Measurements from ENCODE around the gene ANKRD11.
"Not testable (repeated sequence)": the region's sequence is repeated elsewhere in the genome, so short reads cannot be mapped to it uniquely, and the experiment has no call there.

ANKRD11 gene

GRCh38 chr16:89466920-89467319, 23.4 kb downstream of the ANKRD11 start:
- peaks cover 82% of the 10 kb centered on the region for H3K79me2 ChIP-seq (ENCODE audit: low read length)
- TF ChIP-seq EZH2 (optimal IDR thresholded peaks at IDR 0.05; ENCODE audit: low read depth, low read length) (no peak), EZH2phosphoT487 (IDR thresholded peaks at IDR 0.05; ENCODE audit: low read length) (no peak)
- TF ChIP-seq, protein P1, sequence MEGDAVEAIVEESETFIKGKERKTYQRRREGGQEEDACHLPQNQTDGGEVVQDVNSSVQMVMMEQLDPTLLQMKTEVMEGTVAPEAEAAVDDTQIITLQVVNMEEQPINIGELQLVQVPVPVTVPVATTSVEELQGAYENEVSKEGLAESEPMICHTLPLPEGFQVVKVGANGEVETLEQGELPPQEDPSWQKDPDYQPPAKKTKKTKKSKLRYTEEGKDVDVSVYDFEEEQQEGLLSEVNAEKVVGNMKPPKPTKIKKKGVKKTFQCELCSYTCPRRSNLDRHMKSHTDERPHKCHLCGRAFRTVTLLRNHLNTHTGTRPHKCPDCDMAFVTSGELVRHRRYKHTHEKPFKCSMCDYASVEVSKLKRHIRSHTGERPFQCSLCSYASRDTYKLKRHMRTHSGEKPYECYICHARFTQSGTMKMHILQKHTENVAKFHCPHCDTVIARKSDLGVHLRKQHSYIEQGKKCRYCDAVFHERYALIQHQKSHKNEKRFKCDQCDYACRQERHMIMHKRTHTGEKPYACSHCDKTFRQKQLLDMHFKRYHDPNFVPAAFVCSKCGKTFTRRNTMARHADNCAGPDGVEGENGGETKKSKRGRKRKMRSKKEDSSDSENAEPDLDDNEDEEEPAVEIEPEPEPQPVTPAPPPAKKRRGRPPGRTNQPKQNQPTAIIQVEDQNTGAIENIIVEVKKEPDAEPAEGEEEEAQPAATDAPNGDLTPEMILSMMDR (IDR thresholded peaks at IDR 0.05; ENCODE audit: low read length), result no peak
- H3K9me3 ChIP-seq (replicated peaks; ENCODE audit: insufficient read depth, low read length), result no peaks in the 10 kb centered on the region
- H3K4me1 ChIP-seq (ENCODE audit: low read length), result no peaks in the 10 kb centered on the region
- no peak for DNase-seq
- no peaks in the 10 kb centered on the region for H3F3A ChIP-seq (ENCODE audit: insufficient read depth, low read length)
- H3K27me3 ChIP-seq (replicated peaks; ENCODE audit: insufficient read depth, low read length), result no peaks in the 10 kb centered on the region
- H4K20me1 ChIP-seq (ENCODE audit: insufficient read depth, low read length), result peaks cover 7% of the 10 kb centered on the region
- no peak overlapping the region for H3K4me2 ChIP-seq (ENCODE audit: low read depth, low read length)
- no peaks in the 10 kb centered on the region for H3K9me2 ChIP-seq (replicated peaks; ENCODE audit: insufficient read depth, low read length)
- no peaks in the 10 kb centered on the region for H3K36me3 ChIP-seq (replicated peaks; ENCODE audit: insufficient read depth, low read length)
- no peak overlapping the region for H3K9ac ChIP-seq (ENCODE audit: low read length)
- no peak overlapping the region for H3K4me3 ChIP-seq (ENCODE audit: low read length)
- H2AFZ ChIP-seq (ENCODE audit: low read length), result no peak overlapping the region
- no peak overlapping the region for H3K27ac ChIP-seq (ENCODE audit: low read length)

DNA sequence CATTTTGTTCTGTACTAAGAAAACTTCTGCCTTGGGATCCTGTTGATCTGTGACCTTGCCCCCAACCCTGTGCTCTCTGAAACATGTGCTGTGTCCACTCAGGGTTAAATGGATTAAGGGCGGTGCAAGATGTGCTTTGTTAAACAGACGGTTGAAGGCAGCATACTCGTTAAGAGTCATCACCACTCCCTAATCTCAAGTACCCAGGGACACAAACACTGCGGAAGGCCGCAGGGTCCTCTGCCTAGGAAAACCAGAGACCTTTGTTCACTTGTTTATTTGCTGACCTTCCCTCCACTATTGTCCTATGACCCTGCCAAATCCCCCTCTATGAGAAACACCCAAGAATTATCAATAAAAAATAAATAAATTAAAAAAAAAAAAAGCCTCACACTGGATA, 27.0 kb downstream of the ANKRD11 start:
- not testable (repeated sequence) for H3K9me2 ChIP-seq (replicated peaks; ENCODE audit: insufficient read depth, low read length)

GRCh38 chr16:89462639-89463038, 27.7 kb downstream of the ANKRD11 start:
- H3K36me3 ChIP-seq (replicated peaks; ENCODE audit: insufficient read depth, low read length); H3K9me2 ChIP-seq (replicated peaks; ENCODE audit: insufficient read depth, low read length); H2AFZ ChIP-seq (ENCODE audit: low read length); H3K9me3 ChIP-seq (replicated peaks; ENCODE audit: insufficient read depth, low read length); H3F3A ChIP-seq (ENCODE audit: insufficient read depth, low read length); H3K4me3 ChIP-seq (ENCODE audit: low read length); H3K27me3 ChIP-seq (replicated peaks; ENCODE audit: insufficient read depth, low read length); H3K9ac ChIP-seq (ENCODE audit: low read length); H3K4me2 ChIP-seq (ENCODE audit: low read depth, low read length); DNase-seq; H3K27ac ChIP-seq (ENCODE audit: low read length); H3K4me1 ChIP-seq (ENCODE audit: low read length); H4K20me1 ChIP-seq (ENCODE audit: insufficient read depth, low read length): not testable (repeated sequence)
- H3K79me2 ChIP-seq (ENCODE audit: low read length), result peaks cover 83% of the 10 kb centered on the region

More for the DNA sequence above, 27.0 kb downstream of the ANKRD11 start:
- H3K27me3 ChIP-seq (replicated peaks; ENCODE audit: insufficient read depth, low read length); DNase-seq; H3K27ac ChIP-seq (ENCODE audit: low read length); H3K4me1 ChIP-seq (ENCODE audit: low read length); H4K20me1 ChIP-seq (ENCODE audit: insufficient read depth, low read length); H3K9ac ChIP-seq (ENCODE audit: low read length); H3K36me3 ChIP-seq (replicated peaks; ENCODE audit: insufficient read depth, low read length); H3K9me3 ChIP-seq (replicated peaks; ENCODE audit: insufficient read depth, low read length); H3K4me3 ChIP-seq (ENCODE audit: low read length); H3K4me2 ChIP-seq (ENCODE audit: low read depth, low read length); H3F3A ChIP-seq (ENCODE audit: insufficient read depth, low read length); H2AFZ ChIP-seq (ENCODE audit: low read length): not testable (repeated sequence)
- peaks cover 83% of the 10 kb centered on the region for H3K79me2 ChIP-seq (ENCODE audit: low read length)

- H3K9me2 ChIP-seq (replicated peaks; ENCODE audit: insufficient read depth, low read length); H3F3A ChIP-seq (ENCODE audit: insufficient read depth, low read length); H3K9ac ChIP-seq (ENCODE audit: low read length); H3K27ac ChIP-seq (ENCODE audit: low read length); H3K4me3 ChIP-seq (ENCODE audit: low read length); DNase-seq; H3K36me3 ChIP-seq (replicated peaks; ENCODE audit: insufficient read depth, low read length); H4K20me1 ChIP-seq (ENCODE audit: insufficient read depth, low read length); H3K4me2 ChIP-seq (ENCODE audit: low read depth, low read length); H3K9me3 ChIP-seq (replicated peaks; ENCODE audit: insufficient read depth, low read length); H3K27me3 ChIP-seq (replicated peaks; ENCODE audit: insufficient read depth, low read length); H3K4me1 ChIP-seq (ENCODE audit: low read length); H2AFZ ChIP-seq (ENCODE audit: low read length): not testable (repeated sequence)
- peaks cover 82% of the 10 kb centered on the region for H3K79me2 ChIP-seq (ENCODE audit: low read length)
Measured at GRCh38 chr16:89461890-89462289, 28.5 kb downstream of the ANKRD11 start.

- no peaks in the 10 kb centered on the region for H3K9me3 ChIP-seq (replicated peaks; ENCODE audit: insufficient read depth, low read length)
- peaks cover 81% of the 10 kb centered on the region for H3K79me2 ChIP-seq (ENCODE audit: low read length)
- H3K9ac ChIP-seq (ENCODE audit: low read length), result no peak overlapping the region
- H3K4me3 ChIP-seq (ENCODE audit: low read length), result no peak overlapping the region
- DNase-seq, result no peak
- H3K4me2 ChIP-seq (ENCODE audit: low read depth, low read length), result no peak overlapping the region
- H3F3A ChIP-seq (ENCODE audit: insufficient read depth, low read length), result no peaks in the 10 kb centered on the region
- no peak overlapping the region for H2AFZ ChIP-seq (ENCODE audit: low read length)
- no peaks in the 10 kb centered on the region for H3K4me1 ChIP-seq (ENCODE audit: low read length)
- H3K27me3 ChIP-seq (replicated peaks; ENCODE audit: insufficient read depth, low read length), result no peaks in the 10 kb centered on the region
- no peak for TF ChIP-seq EZH2 (optimal IDR thresholded peaks at IDR 0.05; ENCODE audit: low read depth, low read length)
- no peak for TF ChIP-seq EZH2phosphoT487 (IDR thresholded peaks at IDR 0.05; ENCODE audit: low read length)
- TF ChIP-seq, protein P1 (IDR thresholded peaks at IDR 0.05; ENCODE audit: low read length), result no peak
- no peaks in the 10 kb centered on the region for H3K36me3 ChIP-seq (replicated peaks; ENCODE audit: insufficient read depth, low read length)
- H3K27ac ChIP-seq (ENCODE audit: low read length), result no peak overlapping the region
- 0 out of 2 replicates have a peak, but pooled peaks cover 3% of the 10 kb centered on the region for H4K20me1 ChIP-seq (ENCODE audit: insufficient read depth, low read length)
- no peaks in the 10 kb centered on the region for H3K9me2 ChIP-seq (replicated peaks; ENCODE audit: insufficient read depth, low read length)
Measured at GRCh38 chr16:89460556-89460955, 29.8 kb downstream of the ANKRD11 start.

All from MM.1S (cell line).